SK-N-DZ (cell line): ENCODE data around the gene NKAIN2.
"Not testable (repeated sequence)": the region's sequence is repeated elsewhere in the genome, so short reads cannot be mapped to it uniquely, and the experiment has no call there.

Source experiments
- DNase-seq: peaks from one replicate; pipeline ENCODE4 v3.0.0-alpha.2; 2015; ENCODE audit warnings: low spot score

NKAIN2 gene

DNA sequence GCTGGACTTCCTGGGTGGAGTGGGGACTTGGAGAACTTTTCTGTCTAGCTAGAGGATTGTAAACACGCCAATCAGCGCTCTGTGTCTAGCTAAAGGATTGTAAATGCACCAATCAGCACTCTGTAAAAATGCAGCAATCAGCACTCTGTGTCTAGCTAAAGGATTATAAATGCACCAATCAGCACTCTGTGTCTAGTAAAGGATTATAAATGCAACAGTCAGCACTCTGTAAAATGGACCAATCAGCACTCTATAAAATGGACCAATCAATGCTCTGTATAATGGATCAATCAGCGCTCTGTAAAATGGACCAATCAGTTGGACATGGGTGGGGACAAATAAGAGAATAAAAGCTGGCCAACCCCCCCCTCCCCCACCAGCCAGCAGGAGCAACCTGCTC lies 760.5 kb downstream of the NKAIN2 start:
- not testable (repeated sequence) for DNase-seq

DNA sequence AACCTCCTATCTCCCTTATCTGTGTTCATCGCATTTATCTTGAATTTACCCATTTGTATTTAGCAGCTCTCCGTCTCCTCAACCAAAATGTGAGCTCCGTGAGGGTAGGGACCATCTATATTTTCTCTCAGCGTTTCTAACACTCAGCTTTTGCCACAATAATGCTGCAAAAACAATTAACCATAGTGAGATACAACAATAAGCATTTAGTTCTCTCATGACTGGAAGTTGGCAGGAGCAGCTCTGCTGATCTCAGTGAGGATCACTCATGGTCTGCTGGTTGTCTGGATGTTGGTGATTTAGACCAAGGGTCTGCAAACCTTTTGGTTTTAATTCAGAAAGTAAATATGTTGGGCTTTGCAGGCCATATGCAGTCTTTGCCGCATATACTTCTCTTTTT lies 763.7 kb downstream of the NKAIN2 start:
- no peak for DNase-seq

DNA sequence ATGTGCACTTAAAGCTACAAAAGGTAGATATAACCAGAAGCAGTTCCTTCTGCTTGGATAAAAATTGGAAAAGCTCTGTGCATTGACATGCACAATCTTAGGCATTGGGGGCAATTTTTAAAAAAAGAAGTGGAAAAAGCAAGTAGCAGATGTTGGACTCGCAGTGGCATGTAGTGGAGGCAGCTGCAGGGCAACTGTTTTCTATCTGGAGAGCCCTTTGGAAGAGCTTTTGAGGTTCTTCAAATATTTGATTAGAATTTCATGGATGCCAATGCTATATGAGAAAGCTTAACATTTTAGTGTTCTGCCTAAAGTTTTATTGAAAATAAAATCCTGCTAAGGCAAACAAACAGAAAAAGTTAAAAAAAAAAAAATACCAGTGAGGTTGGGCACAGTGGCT lies 770.3 kb downstream of the NKAIN2 start:
- DNase-seq, result no peak

DNA sequence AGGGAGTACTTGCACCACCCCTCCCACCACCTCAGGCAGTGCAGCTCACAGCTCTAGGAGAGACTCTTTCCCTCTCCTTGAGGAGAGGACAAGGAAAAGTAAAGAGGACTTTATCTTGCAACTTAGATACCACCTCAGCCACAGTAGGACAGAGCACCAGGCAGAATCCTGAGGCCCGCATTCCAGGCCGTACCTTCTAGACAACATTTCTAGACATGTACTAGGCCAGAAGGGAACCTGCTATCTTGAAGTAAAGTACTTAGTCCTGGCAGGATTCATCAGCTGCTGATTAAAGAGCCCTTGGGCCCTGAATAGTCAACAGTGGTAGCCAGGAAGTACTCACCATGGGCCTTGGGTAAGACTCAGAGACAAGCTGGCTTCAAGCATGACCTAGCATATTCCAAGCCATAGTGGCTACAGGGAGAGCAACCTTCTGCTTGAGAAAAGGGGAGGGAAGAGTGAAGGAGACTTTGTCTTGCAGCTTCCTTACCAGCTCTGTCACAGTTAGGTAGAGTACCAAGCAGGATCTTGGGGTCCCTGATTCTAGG lies 774.1 kb downstream of the NKAIN2 start:
- DNase-seq, result no peak

DNA sequence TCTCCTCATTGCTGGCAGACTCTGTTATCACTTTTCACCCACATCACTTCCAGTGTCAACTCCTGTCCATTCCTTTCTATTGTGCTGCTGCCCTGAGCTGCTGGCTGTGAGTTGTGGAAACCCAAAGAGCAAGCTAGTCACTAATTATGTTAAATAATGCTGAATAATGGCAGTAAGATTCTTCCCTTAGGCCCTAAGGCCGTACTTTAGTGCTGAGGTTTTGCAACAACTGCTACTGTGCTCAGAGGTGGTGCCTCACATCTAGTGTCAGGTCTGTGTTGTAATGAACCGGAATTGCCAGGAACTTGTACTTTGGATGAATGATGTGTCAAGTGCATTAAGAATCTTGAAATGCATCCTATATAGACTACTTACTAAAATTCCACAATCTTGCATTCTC lies 786.3 kb downstream of the NKAIN2 start:
- no peak for DNase-seq

DNA sequence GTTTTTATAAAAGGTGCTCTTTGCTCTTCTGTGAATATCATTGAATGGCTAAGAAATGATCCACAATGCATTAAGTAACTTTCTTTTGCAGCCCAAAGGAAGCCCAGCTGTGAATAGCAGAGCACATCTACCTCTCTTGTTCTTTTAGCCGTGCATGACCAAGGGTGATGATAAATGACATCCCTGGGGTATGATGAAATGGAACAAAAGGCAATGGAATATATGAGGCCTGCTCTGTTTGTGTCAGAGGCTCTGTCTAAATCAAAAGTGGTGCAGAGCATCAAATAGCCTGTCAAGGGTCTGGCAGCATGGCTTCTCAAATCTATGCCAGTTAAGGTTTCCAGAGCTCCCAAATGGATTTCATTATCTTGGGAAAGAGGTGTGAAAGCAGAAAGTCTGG lies 796.0 kb downstream of the NKAIN2 start:
- no peak for DNase-seq

DNA sequence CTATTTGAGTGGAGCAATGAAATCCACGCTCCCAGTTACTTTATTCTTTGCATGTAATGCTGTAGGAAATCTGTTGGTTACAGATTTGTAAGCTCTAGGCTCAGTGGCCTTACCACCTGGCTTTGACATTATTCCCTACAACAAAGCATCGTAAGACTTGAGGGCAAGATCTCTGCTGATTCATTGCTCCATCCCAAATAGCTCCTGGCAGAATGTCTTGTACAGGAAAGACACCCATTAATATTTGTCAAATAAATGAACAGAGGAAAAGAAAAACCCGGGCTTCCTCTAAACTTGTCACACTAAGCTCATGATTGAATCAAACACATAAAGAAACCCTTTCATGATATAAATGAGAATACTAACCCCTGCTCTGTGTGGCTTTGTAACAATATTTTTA lies 801.1 kb downstream of the NKAIN2 start:
- no peak for DNase-seq

DNA sequence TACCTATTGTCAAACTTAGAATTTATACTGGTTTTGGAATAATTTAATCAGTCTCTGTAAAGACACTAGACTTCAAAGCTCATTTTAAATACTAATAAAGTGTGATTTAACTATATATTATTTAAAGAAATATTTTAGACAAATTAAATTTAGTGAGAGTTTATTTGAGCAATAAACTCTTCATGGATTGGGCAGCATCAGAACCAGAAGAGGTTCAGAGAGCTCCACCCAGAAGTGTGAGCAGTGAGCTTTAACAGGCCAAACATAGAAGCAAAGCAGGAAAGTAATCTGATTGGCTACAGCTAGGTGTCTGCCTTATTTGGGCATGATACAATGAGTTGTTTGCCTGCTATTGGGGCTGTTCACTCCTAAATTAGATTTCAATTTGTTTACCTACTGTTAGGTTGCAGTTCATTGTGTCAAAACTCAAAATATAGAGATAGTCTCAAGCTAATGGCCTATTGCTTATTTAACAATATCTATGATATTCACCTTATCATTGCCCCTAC lies 803.5 kb downstream of the NKAIN2 start:
- DNase-seq, result no peak

DNA sequence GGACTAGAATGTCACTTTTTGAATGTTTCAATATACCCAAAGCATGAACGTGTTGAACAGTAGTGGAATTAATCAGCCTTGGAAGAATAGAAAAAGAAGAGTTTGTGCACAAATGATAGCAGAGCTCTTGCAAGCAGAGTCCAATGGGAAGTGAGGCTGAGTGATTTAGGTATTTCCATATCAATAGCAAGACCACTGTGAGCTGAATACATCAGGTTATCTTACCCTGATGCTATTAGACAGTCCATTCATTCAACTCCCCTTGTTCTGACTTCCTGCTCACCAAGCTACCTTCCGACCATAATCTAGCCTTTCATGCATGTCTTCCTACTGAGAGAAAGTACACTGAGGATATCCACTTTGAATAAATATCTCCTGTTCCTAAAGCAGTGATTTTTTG lies 809.4 kb downstream of the NKAIN2 start:
- DNase-seq, result no peak

DNA sequence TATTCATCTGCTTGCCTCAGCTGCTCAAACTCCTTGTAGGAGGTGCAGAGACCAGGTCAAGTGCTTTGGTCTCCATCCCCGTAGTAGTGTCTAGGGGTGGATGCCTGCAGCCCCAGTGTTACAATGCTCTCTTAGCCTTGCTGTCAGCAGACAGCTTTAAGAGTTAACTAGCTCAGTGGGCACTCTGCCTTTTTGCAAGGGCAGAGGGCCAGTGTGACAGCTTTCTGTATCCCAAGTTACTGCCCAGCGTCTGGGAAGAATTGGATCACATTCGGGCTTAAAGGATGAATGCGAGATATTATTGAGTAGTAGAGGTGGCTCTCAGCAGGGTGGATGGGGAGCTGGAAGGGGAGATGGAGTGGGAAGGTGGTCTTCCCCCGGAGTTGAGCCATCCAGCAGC lies 818.7 kb downstream of the NKAIN2 start:
- DNase-seq, result no peak

DNA sequence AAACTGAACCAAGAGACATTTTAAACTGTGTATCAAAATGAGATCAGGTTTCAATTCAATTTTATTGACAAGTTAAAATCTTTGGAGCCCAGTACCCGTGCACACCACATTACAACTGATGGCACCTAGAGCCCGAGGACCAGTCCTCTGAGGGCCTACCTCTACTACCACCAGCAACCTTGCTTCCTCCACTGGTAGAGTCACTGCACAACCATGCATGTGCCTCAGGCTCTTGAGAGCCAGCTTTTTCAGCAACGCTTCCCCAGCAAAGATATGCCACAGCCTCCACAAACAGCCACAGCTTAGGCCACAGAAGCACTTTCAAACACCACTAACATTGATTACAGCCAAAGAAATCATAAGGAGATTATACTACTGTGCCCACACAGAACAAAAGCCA lies 830.0 kb downstream of the NKAIN2 start:
- no peak for DNase-seq

DNA sequence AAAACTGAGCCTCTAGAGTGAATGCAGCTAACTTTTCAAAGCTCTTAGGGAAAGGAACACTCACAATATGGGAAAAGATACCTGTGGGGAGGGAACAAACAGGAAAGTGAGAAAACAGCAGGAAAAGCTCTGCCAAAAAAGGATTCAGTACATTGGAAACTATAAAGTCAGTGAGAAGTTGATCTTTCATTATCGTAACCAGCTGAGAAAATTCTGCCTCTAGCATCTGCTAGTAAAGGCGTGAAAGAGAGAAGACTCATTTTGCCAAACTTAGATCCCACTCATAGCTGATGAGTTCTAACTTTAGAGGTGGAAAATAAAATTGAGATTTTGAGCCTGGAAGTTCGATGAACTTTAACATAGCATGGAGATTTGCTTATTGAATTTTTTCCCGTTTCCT lies 836.8 kb downstream of the NKAIN2 start:
- DNase-seq, result no peak

DNA sequence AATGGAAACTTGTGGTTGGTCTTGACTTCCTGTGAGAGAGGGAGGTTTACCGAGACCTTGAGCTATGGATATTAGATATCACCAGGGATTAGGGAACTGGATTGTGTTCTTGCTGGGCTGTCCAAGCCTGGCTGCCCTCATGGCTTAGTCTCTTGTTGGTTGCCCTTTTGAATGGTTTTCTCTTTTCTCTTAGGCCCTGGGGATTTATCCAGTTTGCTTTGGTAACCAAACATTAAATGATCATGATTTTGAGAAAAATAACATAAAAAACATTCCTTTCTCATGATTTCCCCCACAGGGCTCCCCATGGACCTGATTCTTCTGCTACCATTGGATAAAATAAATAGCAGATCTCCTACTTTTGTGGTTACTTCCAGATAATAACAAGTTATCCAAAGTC lies 852.2 kb downstream of the NKAIN2 start:
- no peak for DNase-seq

DNA sequence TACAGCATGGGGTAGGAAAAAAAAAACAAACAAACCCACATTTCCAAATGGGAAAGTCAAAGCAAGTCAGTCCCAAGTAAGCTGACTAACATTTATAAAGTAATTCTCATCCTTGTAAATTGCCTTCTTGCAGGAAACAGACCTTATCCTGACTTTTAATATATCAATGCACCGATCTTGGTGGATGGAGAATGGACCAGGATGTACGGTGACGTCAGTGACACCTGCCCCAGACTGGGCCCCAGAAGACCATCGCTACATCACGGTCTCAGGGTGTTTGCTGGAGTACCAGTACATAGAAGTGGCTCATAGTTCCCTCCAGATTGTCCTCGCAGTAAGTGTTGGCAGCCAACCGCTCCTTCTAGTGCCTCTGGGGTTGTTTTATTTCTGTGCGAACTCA lies 854.4 kb downstream of the NKAIN2 start:
- no peak for DNase-seq

DNA sequence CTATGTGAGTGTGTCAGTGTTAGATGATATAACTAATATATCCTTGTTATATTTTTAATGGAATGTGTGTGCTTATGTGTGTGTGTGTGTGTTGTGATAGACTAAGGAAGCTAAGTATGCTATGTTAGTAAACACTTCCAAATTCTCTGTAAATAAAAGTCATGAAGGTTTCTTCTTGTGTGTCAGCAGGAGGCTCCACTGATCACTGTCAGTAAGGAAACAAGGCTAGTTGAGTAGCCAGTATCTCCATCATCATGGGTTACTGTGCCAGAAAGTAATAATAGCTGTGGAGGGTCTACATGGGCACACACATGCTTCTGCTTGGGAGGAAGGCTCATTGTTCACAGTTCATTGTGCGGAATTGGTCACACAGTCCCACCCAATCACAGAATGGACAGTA lies 855.8 kb downstream of the NKAIN2 start:
- no peak for DNase-seq

DNA sequence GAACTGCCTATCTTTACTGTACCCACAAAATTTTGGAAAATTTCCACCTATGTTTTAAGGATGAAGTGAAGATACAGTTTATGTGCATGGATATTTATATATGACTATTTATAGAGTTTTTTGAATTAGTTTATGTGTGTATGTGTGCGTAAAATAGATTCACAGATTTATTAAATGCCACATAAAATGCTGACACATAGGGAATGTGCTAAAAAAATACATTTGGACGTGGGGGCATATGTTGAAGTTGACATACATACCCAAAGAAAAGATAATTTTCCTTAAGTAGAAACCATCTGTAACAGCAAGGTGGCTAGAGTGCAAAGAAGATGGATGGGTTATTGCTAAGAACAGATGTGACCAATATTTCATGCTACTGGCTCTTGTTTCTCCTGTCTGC lies 856.5 kb downstream of the NKAIN2 start:
- no peak for DNase-seq

DNA sequence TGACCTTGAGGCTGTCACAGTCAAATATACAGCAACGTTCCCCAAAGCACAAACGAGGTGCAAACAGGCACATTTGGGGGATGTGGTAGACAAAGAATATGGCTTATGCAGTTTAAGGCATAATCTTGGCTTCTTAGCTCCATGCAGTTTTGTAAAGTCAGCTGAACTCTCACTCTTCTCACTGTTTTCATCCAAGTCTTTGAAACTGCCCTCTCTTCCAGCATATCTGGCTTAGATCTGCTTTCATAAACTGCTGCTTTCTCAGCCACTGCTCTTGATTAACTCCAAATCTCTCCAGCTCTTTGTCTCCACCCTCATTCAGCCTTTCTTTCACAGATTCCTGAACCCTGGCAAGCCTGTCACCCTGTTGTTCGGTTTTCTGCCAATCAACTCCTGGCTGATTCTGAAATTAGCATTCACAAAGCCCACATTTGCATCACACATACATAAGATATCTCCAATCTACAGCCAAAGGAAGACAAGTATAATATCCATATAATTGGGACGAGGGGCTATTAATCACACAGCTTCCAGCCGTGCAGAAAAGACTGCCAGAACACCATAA lies 857.5 kb downstream of the NKAIN2 start:
- DNase-seq, result no peak

DNA sequence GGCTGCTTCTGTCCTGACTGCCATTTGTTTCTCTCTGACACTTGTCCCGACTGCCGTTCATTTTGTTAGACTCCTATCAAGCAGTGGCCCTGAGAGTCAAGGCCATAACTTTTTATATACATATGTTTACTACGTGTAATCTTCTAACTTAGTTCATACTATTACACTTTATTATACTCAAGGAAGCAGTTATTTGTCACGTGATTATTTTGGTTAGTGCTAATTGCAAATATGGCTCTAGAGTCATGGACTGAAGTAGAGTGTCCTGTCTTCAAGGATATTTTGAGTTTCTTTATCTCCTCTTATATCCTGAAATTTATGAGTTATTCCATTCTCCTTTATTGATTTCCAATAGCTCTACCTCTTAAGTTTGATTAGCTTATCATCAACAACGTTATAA lies 864.4 kb downstream of the NKAIN2 start:
- DNase-seq, result no peak

DNA sequence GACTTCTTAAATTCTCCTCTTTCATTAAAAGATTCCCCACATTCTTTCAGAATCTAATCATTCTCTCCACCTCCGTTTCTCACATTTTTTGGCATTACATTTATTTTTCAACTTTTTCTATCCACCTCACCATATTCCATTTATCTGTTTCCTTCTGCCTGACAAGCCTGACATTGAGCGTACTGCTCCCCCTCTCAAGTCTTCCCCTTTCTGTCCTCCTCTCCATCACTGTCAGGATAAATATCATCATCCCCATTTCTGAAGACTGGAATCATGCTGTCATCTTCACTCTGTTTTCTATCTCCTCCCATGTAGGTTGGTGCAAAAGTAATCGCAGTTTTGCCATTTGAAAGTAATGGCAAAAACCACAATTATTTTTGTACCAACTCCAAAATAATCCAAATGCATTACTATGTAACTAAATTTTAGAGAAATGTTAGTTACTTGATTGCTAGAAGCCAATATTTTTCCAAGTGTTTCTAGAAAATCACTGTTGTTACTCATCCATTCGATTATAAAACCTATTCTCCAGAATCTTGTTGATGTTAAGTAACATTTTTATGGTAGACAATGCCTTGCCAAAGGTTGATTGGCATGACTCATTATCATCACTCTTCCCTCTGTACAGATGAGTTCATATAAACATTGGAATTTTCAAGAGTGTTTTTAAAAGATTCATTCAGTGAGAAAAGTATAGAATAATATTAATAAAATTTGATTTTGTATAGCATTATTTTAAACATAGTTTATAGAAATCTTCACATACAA lies 866.2 kb downstream of the NKAIN2 start:
- no peak for DNase-seq

DNA sequence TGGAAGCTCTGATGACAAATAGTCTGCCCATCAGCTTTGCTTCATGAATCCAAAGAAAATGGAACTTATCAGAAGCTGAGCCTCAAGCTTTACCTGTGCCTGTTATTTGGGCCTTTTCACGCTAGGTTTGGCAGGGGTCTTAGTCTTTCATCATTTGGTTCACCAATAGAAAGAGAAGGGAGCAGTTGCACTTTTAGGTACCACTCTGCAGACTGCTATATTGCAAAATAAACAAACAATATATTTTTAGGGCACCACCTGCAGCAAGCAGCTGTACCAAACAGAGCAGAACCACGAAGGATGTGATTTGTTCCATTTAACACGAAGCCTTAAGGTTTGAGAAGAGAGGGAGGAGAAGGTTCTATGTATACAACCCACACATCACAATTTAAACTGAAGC lies 867.1 kb downstream of the NKAIN2 start:
- no peak for DNase-seq

DNA sequence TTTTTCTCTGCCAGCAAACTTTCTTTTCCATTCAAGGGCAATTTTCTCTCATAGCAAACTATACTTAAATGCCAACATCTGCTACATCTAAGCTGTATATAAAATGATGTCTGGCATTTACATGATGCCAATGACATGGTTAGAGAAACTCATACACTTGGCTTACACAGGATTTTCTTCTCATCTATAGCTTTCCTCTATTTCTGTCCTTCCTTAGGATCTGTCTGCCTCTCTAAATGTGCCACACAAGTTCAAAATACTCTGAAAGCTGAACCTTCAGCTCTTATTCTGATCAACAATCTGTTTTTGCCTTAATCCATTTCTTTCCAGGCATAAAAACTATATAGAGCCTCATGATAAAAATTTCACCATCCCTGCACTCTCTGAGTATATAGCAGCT lies 867.7 kb downstream of the NKAIN2 start:
- no peak for DNase-seq

DNA sequence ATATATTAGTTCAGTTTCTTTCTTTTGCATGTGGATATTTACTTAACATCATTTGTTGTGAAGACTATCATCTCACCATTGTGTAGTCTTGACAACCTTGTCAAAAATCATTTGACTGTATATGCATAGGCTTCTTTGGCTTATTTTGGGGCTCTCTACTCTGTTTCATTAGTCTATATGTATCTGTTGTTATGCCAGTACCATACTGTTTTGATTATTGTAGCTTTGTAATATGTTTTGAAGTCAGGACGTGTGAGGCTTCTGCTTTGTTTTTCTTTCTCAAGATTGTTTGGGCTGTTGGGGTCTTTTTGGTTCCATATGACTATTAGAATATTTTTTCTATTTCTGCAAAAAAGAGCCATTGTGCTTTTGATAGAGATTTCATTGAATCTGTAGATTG lies 870.4 kb downstream of the NKAIN2 start:
- no peak for DNase-seq

DNA sequence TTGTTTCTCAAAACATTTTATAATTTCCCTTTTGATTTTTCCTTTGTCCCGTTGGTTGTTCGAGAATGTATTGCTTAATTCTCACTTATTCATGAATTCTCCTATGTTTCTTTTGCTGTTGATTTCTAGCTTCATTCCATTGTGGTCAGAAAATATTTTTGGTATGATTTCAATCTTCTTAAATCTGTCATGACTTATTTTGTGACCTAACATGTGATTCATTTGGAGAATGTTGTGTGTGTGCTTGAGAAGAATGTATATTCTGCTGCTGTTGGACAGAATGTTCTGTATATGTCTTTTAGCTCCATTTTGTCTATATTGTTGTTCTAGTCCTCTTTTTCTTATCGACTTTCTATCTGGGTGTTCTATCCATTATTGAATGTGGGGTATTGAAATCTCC lies 872.4 kb downstream of the NKAIN2 start:
- DNase-seq, result no peak
